GM18505 (cell line): ENCODE data around the gene PROZ.

Experiments used
- ATAC-seq: cut with Tn5 transposase; IDR thresholded peaks from one replicate; pipeline ENCODE4 v1.9.1; 2021; ENCODE audit not compliant: unreplicated experiment
- POLR2A ChIP-seq: IDR thresholded peaks from 4 replicates; pipeline ENCODE4 v1.6.1; 2011; ENCODE audit warnings: borderline replicate concordance; ENCODE audit not compliant: insufficient read depth, insufficient read length; ENCODE audit errors: extremely low read depth

The PROZ gene

DNA sequence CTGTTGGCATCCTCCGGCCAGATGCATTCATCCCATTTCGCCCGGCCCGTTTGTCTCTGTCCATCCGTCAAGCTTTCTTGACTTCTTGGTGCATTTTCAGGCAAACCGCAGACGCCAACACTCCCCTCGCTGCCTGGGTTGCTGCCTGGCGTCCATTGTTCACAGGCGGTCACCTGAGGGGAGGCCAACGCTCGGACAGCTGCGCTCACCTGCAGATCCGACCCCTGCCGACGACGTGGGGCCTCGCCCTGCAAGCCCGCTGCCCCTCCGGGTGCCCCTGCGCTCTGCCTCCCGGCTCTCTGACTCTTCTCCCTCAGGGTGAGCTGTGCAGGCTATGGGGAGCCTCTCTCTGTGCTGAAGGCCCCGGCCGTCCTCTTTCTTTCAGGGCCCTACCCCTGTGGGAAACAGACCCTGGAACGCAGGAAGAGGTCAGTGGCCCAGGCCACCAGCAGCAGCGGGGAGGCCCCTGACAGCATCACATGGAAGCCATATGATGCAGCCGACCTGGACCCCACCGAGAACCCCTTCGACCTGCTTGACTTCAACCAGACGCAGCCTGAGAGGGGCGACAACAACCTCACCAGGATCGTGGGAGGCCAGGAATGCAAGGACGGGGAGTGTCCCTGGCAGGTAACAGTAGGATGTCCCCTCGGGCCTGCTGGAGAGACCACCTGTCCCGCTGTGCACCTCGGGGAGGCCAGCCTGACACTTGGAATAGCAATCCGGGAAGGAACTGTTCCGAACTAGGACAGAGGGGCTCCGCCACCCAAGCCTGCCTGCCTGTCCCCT, 14.8 kb upstream of the PROZ start:
- no peak for TF ChIP-seq POLR2A

DNA sequence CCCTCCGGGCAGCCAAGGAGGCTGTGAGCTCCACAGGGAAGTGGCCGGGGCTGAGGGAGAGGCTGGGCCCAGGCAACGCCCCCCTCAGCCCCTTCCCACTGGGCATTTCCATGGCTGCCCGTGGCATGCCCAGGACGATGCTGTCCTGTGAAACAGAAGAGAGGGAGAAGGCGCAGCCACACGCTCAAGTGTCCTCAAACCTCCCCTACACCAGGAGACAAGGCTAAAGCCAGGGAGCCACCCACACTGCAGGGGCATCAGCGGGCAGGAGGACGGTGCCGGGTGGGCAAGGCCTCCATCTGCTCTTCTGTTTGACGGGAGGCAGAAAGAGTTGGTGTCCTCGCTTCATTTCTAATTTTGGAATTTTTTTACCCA, 14.2 kb upstream of the PROZ start:
- no peak for TF ChIP-seq POLR2A
- ATAC-seq = no peak

More for the DNA sequence above, 14.8 kb upstream of the PROZ start:
- no peak for ATAC-seq

DNA sequence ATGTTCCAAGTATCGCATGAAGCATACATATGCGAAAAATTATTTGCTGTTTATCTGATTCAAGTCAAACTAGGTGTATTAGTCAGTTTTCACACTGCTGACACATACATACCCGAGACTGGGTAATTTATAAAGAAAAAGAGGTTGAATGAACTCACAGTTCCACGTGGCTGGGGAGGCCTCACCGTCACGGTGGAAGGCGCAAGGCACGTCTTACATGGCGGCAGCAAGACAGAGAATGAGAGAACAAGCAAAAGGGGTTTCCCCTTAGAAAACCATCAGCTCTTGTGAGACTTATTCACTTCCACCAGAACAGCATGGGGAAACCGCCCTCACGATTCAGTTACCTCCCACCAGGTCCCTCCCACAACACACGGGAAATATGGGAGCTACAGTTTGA, 13.0 kb upstream of the PROZ start:
- TF ChIP-seq POLR2A = no peak
- no peak for ATAC-seq

DNA sequence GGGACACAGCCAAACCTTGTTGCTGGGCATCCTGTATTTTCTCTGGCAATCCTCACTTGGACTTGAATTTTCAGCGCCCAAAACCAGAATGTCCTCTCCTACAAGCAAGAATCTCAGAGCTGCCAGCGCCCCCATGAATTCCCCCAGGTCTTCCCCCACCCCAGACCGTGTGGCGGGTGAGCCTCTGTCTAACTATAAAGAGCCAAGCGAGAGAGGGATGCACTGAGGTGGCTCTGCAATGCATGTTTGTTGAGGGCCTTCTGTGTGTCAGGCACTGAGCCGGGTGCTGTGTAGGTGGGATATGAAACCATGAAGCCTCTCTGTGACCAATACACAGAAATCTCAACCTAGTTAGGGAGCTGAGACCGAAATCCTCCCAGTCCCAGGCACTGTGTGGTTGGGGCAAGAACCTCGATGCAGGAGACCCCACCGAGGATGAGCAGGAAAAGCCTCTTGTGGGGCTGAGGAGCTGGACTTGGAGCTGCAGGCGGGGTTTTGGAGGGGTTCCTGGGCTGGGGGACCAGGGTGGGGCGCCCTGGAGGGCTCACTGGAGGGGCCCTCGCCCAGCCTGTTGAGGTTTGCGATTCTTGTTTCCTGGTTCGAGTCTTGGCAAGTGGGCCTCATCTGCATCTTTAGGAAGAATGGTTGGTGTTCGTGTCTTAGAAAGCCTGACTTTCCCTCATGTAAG, 12.4 kb upstream of the PROZ start:
- TF ChIP-seq POLR2A = no peak
- ATAC-seq = no peak

DNA sequence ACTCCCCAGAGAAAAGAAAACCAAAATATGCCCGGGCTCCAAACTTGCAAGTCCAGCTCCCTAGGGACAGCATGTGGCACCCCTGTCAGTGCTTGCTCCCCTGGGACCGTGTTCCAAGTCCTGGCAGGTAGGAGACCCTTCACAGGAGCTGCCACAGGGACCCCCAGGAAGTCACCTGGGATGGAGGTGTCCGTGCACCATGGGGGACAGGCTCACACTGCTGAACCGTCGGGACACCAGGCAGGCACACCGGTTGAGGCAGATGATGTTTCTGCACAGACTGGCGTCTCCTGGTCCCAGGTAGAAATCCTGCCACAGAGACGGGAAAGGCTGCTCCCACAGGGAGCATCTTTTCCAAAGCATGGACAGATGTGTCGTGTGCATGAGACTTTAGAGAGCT, 11.7 kb upstream of the PROZ start:
- no peak for ATAC-seq
- TF ChIP-seq POLR2A = no peak

DNA sequence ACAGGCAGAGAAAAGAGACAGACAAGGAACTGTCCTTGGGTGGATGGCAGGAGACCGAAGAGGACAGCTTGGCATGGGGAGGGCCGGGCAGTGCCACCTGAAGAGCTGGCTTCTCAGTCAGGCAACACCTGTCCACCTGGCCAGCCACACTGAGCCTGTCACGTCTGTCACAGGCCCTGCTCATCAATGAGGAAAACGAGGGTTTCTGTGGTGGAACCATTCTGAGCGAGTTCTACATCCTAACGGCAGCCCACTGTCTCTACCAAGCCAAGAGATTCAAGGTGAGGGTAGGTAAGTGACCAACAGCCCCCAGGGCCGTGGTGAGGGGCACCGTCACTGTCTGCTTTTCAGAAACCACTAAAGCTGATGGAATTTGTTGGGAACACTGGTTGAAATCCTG, 11.2 kb upstream of the PROZ start:
- no peak for TF ChIP-seq POLR2A
- no peak for ATAC-seq

DNA sequence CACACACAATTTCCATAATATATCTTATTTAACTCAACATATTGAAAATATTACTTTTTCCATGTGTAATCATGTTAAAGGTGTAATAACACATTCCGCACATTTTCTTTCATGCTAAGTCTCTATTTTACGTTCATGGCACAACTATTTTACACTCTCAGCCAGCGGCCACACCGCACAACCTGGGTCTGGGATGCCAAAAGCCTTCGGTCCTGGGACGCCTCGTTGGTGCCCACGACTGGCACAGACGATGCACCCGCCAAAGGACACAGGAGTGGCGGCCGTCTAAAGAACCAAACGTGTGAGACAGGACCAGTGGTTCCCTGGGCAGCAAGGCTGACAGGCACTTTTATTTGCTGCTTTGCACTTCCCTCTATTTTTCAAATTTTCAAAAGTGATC, 10.0 kb upstream of the PROZ start:
- no peak for TF ChIP-seq POLR2A
- ATAC-seq = no peak

DNA sequence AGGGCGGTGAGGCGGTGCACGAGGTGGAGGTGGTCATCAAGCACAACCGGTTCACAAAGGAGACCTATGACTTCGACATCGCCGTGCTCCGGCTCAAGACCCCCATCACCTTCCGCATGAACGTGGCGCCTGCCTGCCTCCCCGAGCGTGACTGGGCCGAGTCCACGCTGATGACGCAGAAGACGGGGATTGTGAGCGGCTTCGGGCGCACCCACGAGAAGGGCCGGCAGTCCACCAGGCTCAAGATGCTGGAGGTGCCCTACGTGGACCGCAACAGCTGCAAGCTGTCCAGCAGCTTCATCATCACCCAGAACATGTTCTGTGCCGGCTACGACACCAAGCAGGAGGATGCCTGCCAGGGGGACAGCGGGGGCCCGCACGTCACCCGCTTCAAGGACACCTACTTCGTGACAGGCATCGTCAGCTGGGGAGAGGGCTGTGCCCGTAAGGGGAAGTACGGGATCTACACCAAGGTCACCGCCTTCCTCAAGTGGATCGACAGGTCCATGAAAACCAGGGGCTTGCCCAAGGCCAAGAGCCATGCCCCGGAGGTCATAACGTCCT, 9.4 kb upstream of the PROZ start:
- TF ChIP-seq POLR2A = no peak
- ATAC-seq = no peak

DNA sequence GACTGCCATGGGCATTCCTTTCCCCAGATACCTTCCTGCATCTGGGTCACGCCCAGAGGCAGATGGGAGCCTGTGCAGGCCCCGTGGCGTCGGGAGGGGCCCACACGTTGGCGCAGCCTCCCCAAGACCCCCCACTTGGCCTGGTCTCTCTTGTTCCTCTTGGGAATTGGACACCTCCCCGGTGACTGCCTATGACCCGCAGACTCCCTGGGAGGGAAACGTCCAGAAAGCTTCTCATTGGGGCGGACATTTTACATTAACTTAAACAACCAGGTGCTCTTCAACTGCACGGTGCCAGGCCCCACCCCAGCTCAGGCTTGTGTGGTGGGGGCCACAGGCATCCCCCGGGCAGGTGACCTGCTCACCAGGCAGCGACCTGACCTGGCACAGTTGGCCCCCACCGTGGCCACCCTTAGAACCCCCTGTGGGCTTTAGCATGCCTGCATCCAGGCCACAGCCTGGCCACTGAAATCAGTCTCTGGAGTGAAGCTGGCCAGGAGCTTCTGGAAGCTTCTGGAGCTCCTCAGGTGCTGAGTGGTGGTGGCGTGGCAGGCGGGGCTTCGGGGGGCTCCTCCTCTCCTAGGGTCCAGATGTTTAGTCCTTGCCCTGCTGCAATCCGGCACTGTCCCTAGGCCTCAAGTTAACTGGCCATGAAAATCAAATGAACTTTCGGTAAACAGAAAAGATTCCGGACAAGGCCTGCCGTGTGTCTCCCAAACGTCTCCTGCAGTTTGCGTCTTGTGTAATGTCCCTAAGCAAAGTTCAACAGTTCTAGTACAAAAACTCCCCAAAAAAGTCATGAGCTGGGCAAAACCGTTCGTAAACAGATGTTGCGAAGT, 8.5 kb upstream of the PROZ start:
- TF ChIP-seq POLR2A = no peak
- no peak for ATAC-seq

DNA sequence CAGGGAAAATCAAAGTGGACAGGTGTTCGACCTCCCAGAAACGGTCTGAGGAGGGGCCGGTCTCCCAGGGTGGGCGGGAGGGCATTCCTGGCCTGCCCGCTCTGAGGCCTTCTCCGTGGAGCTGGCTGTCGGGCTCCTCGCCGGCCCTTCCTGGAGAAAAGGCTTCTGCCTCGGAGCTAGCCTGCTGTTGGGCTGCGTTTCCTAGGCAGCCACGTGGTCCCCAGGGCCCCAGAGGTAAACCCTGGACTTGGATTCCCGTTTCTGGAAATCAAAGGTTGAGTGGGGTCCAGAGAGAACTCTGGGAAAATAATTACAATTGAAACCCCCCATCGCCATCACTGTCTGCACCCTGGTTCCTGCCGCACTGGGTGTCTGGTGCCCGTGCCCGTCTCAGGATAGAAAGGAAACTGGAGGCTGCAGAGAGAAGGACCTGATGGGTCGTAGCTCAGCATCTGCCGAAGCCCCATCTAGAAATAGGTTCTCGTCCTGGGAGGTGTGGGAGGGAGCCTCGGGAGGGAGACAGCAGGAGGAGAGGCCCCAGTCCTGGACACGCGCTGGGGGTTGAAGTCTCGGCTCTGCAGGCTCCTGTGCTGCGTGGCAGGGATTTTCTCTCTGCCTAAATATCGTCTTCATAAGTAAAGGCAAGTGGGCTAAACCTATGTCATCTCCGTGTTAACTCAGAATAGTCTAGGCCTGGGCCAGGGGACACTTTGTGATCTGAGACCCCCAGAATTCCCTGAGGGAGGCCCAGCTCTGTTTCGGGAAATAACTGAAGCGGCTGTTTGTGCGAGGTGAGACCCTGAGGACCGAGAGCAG, 7.7 kb upstream of the PROZ start:
- no peak for ATAC-seq
- no peak for TF ChIP-seq POLR2A

DNA sequence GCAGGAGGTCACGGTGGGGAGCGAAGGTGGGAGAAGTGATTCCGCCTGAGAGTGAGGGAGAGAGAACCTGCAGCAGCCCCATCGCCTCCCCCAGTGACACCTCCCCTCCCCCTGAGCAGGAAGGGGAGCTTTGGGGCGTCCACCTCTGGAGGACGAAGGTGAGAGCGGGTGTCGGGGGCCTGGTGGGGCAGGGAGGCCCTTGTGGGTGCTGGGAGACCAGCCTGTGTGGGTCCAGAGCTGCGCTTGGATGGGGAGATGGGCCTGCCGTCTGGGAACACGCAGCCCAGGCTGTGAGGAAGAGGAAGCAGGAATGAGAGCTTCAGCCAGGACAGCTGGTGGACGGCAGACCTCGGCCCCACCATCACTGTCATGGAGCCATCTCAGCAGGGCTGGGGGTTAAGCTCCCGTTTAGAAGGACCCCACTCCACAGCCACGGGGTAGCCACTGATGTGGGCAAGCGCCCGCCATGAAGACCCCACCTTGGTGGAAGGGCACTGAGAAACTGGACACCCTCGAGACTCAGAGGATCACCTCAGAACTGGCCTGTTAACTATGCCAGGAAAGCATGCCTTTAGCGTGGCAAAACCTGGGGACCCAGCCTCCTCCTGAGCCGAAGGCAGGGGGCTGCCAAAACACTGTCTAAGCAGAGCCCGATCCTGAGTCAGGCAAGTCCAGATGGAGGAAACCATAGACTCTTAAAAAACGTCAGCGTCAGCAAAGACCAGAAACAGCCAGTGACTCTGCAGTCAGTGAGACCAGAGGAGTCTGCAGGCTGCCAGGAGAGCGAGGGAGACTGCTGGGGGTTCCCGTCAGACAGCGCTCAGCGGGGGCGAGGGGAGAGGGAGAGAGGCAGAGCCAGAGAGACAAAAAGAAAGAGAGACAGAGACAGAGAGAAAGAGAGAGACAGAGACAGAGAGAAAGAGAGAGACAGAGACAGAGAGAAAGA, 6.4 kb upstream of the PROZ start:
- TF ChIP-seq POLR2A = no peak
- no peak for ATAC-seq

DNA sequence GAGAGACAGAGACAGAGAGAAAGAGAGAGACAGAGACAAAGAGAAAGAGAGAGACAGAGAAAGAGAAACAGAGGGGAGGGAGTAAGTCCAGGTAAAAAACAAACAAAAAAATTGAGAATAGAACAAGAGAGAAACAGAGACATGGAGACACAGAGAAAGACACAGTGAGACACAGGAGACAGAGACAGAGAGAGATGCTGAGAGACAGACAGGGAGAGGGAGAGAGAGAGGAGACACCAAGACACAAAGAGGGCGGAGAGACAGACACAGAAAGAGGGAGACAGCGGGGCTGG, 5.8 kb upstream of the PROZ start:
- TF ChIP-seq POLR2A = no peak
- ATAC-seq = no peak
